HCT116 (cell line): ENCODE data around the gene NKG7. TPM values are rescaled to one million over a fixed set of nuclear protein-coding genes. Genes with fewer than 3 reads are reported as not detected.

Experiments
- ATAC-seq: fragments of 200-7000 bp; cut with Tn5 transposase; 2 replicates; pipeline ENCODE4 v1.9.1; 2020; ENCODE audit warnings: mild to moderate bottlenecking, moderate library complexity
- BruUV-seq: library from RNA; stranded (reverse); fragments of 400-500 nt; replicated peaks from 2 replicates; lab custom pipeline; 2021; lab: Mats Ljungman, UMichigan
- CTCF ChIA-PET: fragments of 300-600 bp; sonication (Branson Sonifier 250); formaldehyde crosslinking; loops from one replicate; lab custom pipeline; 2021; ENCODE audit warnings: antibody characterized with exemption; lab: Charles Lee
- POLR2A ChIA-PET: fragments of 300-600, 350-600 bp; sonication (Branson Sonifier 250); formaldehyde crosslinking; loops from one replicate; lab custom pipeline; 2021; ENCODE audit warnings: antibody characterized with exemption; lab: Charles Lee
- RAD21 ChIA-PET, 2 experiments: fragments of 300-600 bp; sonication (Branson Sonifier 250); formaldehyde crosslinking; loops; one replicate each; lab custom pipeline; 2023; ENCODE audit warnings: low total read pairs in 2 of 2; ENCODE audit not compliant: uncharacterized antibody in 2 of 2, unreplicated experiment in 2 of 2, low non-redundant PET in 1 of 2; lab: Charles Lee
- DNase-seq: peaks from one replicate; pipeline ENCODE4 v3.0.0-alpha.2; 2010; ENCODE audit warnings: low read depth, low spot score
- H2AFZ ChIP-seq: fragments of 200-600 bp; shearing (Covaris generic), sonication (generic); 2 replicates; pipeline ENCODE4 v1.6.1; 2017; ENCODE audit warnings: low read depth, mixed run types, mixed read lengths, antibody characterized with exemption, low read length; ENCODE audit not compliant: poor library complexity, severe bottlenecking
- H3K27ac ChIP-seq: 2 replicates; pipeline ENCODE4 v1.5.1; 2012; ENCODE audit warnings: low read depth, low read length
- H3K27me3 ChIP-seq: fragments of 200-600 bp; sonication (generic); 2 replicates; pipeline ENCODE4 v1.6.1; 2016; ENCODE audit warnings: mixed run types, low read length, mixed read lengths; ENCODE audit not compliant: insufficient read depth
- H3K36me3 ChIP-seq, 2 experiments: fragments of 200-500 bp in 1 of 2; fragments of 200-600 bp in 1 of 2; sonication (Bioruptor generic) in 1 of 2; sonication (generic) in 1 of 2; 2 replicates each; pipeline versions ENCODE4 v1.5.1 to v1.6.1; 2014 to 2016; ENCODE audit warnings: low read length in 2 of 2, inconsistent platforms in 1 of 2, mixed read lengths in 1 of 2, mixed run types in 1 of 2; ENCODE audit not compliant: insufficient read depth in 2 of 2, control insufficient read depth in 1 of 2
- H3K4me1 ChIP-seq, 2 experiments: fragments of 200-600 bp in 1 of 2; sonication (generic) in 1 of 2; 2 replicates each; pipeline versions ENCODE4 v1.5.1 to v1.6.1; 2012 to 2017; ENCODE audit warnings: low read length in 2 of 2, inconsistent platforms in 1 of 2, mild to moderate bottlenecking in 1 of 2, mixed read lengths in 1 of 2, mixed run types in 1 of 2, moderate library complexity in 1 of 2; ENCODE audit not compliant: insufficient read depth in 2 of 2, control insufficient read depth in 1 of 2
- H3K4me2 ChIP-seq: fragments of 200-600 bp; sonication (generic); 2 replicates; pipeline ENCODE4 v1.6.1; 2017; ENCODE audit warnings: mixed run types, low read length, mixed read lengths
- H3K4me3 ChIP-seq, 2 experiments: fragments of 200-600 bp in 1 of 2; sonication (generic) in 1 of 2; replicated peaks in 1 of 2; 2 replicates each; pipeline ENCODE4 v1.5.1; 2011 to 2016; ENCODE audit warnings: low read length in 2 of 2, control low read depth in 1 of 2, low read depth in 1 of 2, mild to moderate bottlenecking in 1 of 2, mixed read lengths in 1 of 2, mixed run types in 1 of 2
- H3K79me2 ChIP-seq: fragments of 200-600 bp; sonication (generic); 2 replicates; pipeline ENCODE4 v1.6.1; 2017; ENCODE audit warnings: mild to moderate bottlenecking, mixed run types, low read length, moderate library complexity, mixed read lengths; ENCODE audit not compliant: insufficient read depth
- H3K9ac ChIP-seq: fragments of 200-600 bp; sonication (generic); 2 replicates; pipeline ENCODE4 v1.6.1; 2016; ENCODE audit warnings: low read length, mixed read lengths
- H3K9me2 ChIP-seq: fragments of 200-600 bp; sonication (generic), shearing (Covaris generic); 2 replicates; pipeline ENCODE4 v1.6.1; 2017; ENCODE audit warnings: mixed run types, mild to moderate bottlenecking, moderate library complexity; ENCODE audit not compliant: insufficient read depth
- H3K9me3 ChIP-seq, 2 experiments: fragments of 200-500 bp in 1 of 2; fragments of 200-600 bp in 1 of 2; sonication (Bioruptor generic) in 1 of 2; sonication (generic) in 1 of 2; 2 replicates each; pipeline ENCODE4 v1.6.1; 2014 to 2017; ENCODE audit warnings: low read length in 2 of 2, mixed read lengths in 2 of 2, inconsistent platforms in 1 of 2, low read depth in 1 of 2, mild to moderate bottlenecking in 1 of 2, mixed run types in 1 of 2, moderate library complexity in 1 of 2; ENCODE audit not compliant: control insufficient read depth in 1 of 2, insufficient read depth in 1 of 2
- H4K20me1 ChIP-seq: fragments of 200-600 bp; sonication (generic), shearing (Covaris generic); 2 replicates; pipeline ENCODE4 v1.6.1; 2017; ENCODE audit warnings: mixed run types, mild to moderate bottlenecking, moderate library complexity; ENCODE audit not compliant: insufficient read depth
- ELF1 ChIP-seq: IDR thresholded peaks from 2 replicates; pipeline ENCODE4 v1.6.1; 2012; ENCODE audit warnings: low read depth, borderline replicate concordance
- EZH2 ChIP-seq: fragments of 200-600 bp; sonication (generic); IDR thresholded peaks from 2 replicates; pipeline ENCODE4 v1.6.1; 2017; ENCODE audit warnings: antibody characterized with exemption, mixed run types
- EZH2phosphoT487 ChIP-seq: fragments of 200-600 bp; IDR thresholded peaks from 2 replicates; pipeline ENCODE4 v1.6.1; 2018; ENCODE audit warnings: antibody characterized with exemption, borderline replicate concordance
- FOSL1 ChIP-seq: IDR thresholded peaks from 2 replicates; pipeline ENCODE4 v1.6.1; 2012; ENCODE audit warnings: low read depth
- POLR2AphosphoS5 ChIP-seq: IDR thresholded peaks from 2 replicates; pipeline ENCODE4 v1.6.1; 2011; ENCODE audit warnings: mild to moderate bottlenecking, low read depth, low read length, moderate library complexity
- RAD21 ChIP-seq: IDR thresholded peaks from 2 replicates; pipeline ENCODE4 v1.6.1; 2012; ENCODE audit warnings: low read depth, mild to moderate bottlenecking
- TCF7L2 ChIP-seq: IDR thresholded peaks from 2 replicates; pipeline ENCODE4 v1.7.0; 2011; ENCODE audit warnings: borderline replicate concordance, inconsistent platforms; ENCODE audit not compliant: insufficient read depth, insufficient read length; ENCODE audit errors: extremely low read depth
- YY1 ChIP-seq: IDR thresholded peaks from 2 replicates; pipeline ENCODE4 v1.6.1; 2011; ENCODE audit warnings: low read length, low read depth, moderate library complexity, mild to moderate bottlenecking; ENCODE audit not compliant: insufficient replicate concordance; ENCODE audit errors: extremely low read depth
- ZFX ChIP-seq: fragments of 450-650 bp; IDR thresholded peaks from 2 replicates; pipeline ENCODE4 v1.6.1; 2017
- intact Hi-C: fragments of 100-400 bp; cut with micrococcal nuclease; formaldehyde crosslinking; loops from 2 replicates; pipeline ENCODE4 v1.10.0; 2022
- total RNA-seq: library from RNA; stranded (reverse); gene quantifications from one replicate; pipeline ENCODE4 v1.2.1, GENCODE V29; 2021; ENCODE audit not compliant: unreplicated experiment
- TF ChIP-seq, protein P1 (sequence below): IDR thresholded peaks from 2 replicates; pipeline ENCODE4 v1.6.1; 2012; ENCODE audit warnings: low read depth
- TF ChIP-seq, protein P2 (sequence below), 3 experiments: fragments of 200-600 bp in 1 of 3; sonication (generic) in 1 of 3; IDR thresholded peaks in 2 of 3; conservative IDR thresholded peaks in 1 of 3; 2 replicates each; pipeline ENCODE4 v1.5.1; 2012 to 2017; ENCODE audit warnings: low read depth in 2 of 3, low read length in 2 of 3, antibody characterized with exemption in 1 of 3, borderline replicate concordance in 1 of 3, control low read depth in 1 of 3, mild to moderate bottlenecking in 1 of 3, mixed read lengths in 1 of 3, mixed run types in 1 of 3, moderate library complexity in 1 of 3; ENCODE audit not compliant: insufficient read depth in 1 of 3
- TF ChIP-seq, protein P3 (sequence below): IDR thresholded peaks from 2 replicates; pipeline ENCODE4 v1.6.1; 2012

NKG7 gene
- total RNA-seq, 1 experiment from 2014 or later: not detected

DNA sequence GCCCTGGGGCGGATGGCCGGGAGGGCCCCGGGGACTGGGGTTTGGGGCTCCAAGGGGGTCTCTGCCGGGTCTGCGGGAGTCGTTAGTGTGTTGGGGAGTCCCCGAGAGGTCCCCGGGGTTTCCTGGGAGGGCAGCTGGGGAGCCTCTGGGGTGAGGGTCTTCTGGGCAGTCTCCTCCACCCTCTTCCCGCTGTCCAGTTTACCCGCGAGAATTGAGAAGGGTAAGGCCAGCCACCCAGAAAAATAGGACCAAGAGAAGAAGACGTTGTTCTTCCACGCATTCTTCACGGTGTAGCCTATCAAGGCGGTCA lies 5.2 kb downstream of the NKG7 start (continued):
- TF ChIP-seq, protein P1, sequence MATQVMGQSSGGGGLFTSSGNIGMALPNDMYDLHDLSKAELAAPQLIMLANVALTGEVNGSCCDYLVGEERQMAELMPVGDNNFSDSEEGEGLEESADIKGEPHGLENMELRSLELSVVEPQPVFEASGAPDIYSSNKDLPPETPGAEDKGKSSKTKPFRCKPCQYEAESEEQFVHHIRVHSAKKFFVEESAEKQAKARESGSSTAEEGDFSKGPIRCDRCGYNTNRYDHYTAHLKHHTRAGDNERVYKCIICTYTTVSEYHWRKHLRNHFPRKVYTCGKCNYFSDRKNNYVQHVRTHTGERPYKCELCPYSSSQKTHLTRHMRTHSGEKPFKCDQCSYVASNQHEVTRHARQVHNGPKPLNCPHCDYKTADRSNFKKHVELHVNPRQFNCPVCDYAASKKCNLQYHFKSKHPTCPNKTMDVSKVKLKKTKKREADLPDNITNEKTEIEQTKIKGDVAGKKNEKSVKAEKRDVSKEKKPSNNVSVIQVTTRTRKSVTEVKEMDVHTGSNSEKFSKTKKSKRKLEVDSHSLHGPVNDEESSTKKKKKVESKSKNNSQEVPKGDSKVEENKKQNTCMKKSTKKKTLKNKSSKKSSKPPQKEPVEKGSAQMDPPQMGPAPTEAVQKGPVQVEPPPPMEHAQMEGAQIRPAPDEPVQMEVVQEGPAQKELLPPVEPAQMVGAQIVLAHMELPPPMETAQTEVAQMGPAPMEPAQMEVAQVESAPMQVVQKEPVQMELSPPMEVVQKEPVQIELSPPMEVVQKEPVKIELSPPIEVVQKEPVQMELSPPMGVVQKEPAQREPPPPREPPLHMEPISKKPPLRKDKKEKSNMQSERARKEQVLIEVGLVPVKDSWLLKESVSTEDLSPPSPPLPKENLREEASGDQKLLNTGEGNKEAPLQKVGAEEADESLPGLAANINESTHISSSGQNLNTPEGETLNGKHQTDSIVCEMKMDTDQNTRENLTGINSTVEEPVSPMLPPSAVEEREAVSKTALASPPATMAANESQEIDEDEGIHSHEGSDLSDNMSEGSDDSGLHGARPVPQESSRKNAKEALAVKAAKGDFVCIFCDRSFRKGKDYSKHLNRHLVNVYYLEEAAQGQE: no peak

DNA sequence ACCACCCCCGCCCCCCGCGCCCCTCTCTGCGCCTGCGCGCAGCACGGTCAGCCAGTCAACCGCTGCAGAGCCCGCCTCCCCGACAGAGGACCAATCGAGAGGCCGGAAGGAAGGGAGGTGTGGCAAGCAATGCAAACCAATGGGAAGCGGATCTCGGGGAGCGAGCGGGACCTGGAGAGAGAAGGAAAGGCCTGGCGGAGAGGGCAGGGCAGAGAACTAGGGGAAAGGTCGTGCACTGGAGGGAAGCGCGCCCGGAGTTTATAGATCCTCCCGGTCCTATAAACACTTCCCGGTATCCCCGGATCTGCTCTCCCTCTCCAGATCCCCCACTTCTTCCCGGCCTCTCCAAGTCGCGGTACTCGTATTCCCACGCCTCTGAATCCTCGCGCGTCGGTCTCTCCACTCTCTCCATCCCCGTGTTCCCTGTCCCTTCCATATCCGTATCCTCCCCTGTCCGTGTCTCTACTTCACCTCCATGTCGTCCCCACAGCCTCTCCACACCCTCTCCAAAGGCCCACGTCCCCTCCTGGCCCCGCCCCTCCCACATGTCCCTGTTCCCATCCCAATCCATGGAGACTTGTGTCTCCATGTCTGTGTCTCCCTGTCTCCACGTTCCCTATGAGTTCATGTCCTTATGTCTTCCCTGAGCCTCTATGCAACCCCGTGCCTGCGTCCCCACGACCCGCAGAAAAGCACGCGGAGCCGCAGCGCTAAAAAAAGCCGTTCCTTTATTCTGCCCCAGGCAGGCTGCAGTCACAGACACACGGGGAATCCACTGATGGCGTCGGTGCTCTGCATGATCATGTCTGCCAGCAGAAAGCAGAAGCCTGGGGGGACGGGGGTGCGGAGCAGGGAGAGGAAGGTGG lies 5.8 kb downstream of the NKG7 start:
- no peak overlapping the region for H2AFZ ChIP-seq
- no peaks in the 10 kb centered on the region for H3K9me3 ChIP-seq
- ATAC-seq: peak; percentile 71
- no peaks in the 10 kb centered on the region for H4K20me1 ChIP-seq
- peak overlapping the region; percentile 96 for H3K9ac ChIP-seq
- RAD21 ChIA-PET: interaction anchor here in 1 of 2 experiments (1.0 kb wide), 1 partner anchor 27 kb away, joined by 4 read pairs; no protein-coding TSS in a partner anchor
- peak overlapping the region; percentile 78 to 94 for H3K4me3 ChIP-seq
- no peaks in the 10 kb centered on the region for H3K27me3 ChIP-seq
- H3K27ac ChIP-seq: peak overlapping the region; percentile 84
- no peaks in the 10 kb centered on the region for H3K36me3 ChIP-seq
- H3K79me2 ChIP-seq: peaks cover 44% of the 10 kb centered on the region
- intact Hi-C loops: loop anchor here (1.0 kb wide), 2 partner anchors 27 to 28 kb away; no protein-coding TSS in a partner anchor
- TSS peak; percentile 63 for BruUV-seq
- CTCF ChIA-PET: interaction anchor here (1.1 kb wide), 1 partner anchor 31 kb away, joined by 3 read pairs; no protein-coding TSS in a partner anchor
- H3K4me2 ChIP-seq: peak overlapping the region; percentile 88
- no peaks in the 10 kb centered on the region for H3K9me2 ChIP-seq
- H3K4me1 ChIP-seq: peaks cover 38 to 54% of the 10 kb centered on the region in 2 experiments
- POLR2A ChIA-PET: interaction anchor here (1.4 to 1.5 kb wide), 2 partner anchors 27 to 29 kb away, joined by 7 to 12 read pairs; no protein-coding TSS in a partner anchor
- peak; percentile 95 for DNase-seq
- no peak for TF ChIP-seq ELF1
- TF ChIP-seq YY1: no peak
- TF ChIP-seq EZH2phosphoT487: no peak
- TF ChIP-seq ZFX: no peak
- no peak for TF ChIP-seq FOSL1
- TF ChIP-seq, protein P2, sequence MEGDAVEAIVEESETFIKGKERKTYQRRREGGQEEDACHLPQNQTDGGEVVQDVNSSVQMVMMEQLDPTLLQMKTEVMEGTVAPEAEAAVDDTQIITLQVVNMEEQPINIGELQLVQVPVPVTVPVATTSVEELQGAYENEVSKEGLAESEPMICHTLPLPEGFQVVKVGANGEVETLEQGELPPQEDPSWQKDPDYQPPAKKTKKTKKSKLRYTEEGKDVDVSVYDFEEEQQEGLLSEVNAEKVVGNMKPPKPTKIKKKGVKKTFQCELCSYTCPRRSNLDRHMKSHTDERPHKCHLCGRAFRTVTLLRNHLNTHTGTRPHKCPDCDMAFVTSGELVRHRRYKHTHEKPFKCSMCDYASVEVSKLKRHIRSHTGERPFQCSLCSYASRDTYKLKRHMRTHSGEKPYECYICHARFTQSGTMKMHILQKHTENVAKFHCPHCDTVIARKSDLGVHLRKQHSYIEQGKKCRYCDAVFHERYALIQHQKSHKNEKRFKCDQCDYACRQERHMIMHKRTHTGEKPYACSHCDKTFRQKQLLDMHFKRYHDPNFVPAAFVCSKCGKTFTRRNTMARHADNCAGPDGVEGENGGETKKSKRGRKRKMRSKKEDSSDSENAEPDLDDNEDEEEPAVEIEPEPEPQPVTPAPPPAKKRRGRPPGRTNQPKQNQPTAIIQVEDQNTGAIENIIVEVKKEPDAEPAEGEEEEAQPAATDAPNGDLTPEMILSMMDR (IDR thresholded peaks at IDR 0.05 in 2 of 3, conservative IDR thresholded peaks at IDR 0.05 in 1 of 3; ENCODE audit: borderline replicate concordance in 1 of 3, insufficient read depth in 1 of 3, low read depth in 2 of 3, low read length in 2 of 3): no peak
- no peak for TF ChIP-seq TCF7L2
- TF ChIP-seq POLR2AphosphoS5: peak; percentile 86
- no peak for TF ChIP-seq RAD21
- TF ChIP-seq, protein P1: no peak
- TF ChIP-seq, protein P3, sequence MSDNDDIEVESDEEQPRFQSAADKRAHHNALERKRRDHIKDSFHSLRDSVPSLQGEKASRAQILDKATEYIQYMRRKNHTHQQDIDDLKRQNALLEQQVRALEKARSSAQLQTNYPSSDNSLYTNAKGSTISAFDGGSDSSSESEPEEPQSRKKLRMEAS: peak; percentile 35; the same call in 1 of the 2 replicates
- TF ChIP-seq EZH2: no peak
